HG03565 (cell line): ENCODE results near the gene CCDC169.
"Not testable (repeated sequence)": the region's sequence is repeated elsewhere in the genome, so short reads cannot be mapped to it uniquely, and the experiment has no call there.

Source experiments
- ATAC-seq: cut with Tn5 transposase; IDR thresholded peaks from one replicate; pipeline ENCODE4 v1.9.1; 2021; ENCODE audit warnings: mild to moderate bottlenecking, moderate library complexity; ENCODE audit not compliant: unreplicated experiment

The CCDC169 gene

DNA sequence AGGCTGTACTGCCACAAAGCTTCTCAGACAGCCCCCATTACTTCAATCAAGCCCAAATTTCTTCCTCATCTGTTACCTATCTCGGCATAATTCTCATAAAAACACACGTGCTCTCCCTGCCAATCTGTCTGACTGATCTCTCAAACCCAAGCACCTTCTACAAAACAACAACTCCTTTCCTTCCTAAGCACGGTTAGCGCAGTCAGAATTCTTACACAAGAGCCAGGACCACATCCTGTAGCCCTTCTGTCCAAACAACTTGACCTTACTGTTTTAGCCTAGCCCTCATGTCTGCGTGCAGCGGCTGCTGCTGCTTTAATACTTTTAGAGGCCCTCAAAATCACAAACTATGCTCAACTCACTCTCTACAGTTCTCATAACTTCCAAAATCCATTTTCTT is 22.2 kb upstream of the CCDC169 start:
- ATAC-seq: not testable (repeated sequence)

DNA sequence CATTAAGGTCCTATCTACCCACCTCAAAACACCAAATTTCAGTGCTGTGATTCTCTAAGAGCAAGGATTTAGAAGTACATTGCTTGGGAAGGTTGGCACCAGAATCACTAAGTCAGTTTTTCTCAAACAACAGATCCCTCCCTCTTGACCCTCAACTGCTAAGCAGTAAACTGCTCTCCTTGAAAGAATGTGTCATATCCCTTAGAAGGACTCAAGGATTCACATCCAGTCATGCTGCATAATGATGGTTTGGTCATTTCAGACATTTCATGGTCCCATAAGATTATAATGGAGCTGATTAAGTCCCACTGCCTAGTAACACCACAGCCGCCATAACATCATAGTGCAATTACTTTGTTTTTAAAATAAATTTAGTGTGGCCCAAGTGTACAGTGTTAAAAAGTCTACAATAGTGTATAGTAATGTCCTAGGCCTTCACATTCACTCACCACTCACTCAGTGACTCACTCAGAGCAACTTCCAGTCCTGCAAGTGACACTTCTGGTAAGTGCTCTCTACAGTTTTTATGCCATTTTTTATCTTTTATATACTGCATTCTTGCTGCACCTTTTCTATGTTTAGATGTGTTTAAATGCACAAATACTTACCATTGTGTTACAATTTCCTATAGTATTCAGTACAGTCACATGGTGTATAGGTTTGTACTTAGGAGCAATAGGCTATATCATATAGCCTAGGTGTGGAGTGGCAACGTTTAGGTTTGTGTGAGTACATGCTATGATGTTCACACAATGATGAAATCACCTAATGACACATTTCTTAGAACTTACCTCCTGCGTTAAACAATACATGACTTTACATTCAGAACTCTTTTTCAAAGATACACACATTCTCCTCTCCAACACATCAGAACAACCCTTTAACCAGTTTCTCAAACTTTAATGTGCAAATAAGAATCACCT is 15.7 kb upstream of the CCDC169 start:
- ATAC-seq: no peak

DNA sequence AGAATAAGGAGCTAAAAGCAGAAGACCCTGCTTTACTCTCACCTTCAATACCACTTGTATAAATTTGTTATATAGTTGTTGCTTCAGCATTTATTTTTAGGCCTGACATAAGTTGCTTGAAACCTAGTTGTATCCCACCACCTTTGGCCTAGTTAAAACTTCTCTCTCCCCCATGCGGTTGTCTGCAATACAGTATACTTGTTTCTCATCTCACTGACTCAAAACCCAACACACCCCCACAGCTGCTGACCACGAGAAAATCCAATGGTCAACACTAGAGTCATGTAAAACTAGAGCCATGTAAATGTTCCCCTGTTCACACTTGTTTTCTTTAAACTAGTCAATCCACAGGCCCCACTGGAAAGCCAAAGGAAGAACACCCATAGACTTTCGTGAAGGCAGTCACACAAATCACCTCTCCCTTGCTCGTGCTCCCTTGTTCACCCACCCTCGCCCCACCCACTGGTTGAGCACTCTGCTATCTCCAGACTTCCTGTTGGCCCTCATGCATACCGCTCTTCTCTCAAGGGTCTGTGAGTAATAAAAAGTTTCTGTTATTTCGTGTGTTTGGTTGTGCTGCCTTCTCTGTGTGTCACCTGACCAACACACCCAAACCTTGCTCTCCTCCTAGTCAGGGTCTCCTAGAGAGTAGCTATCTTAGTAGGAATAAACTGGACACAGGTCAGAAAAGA is 12.9 kb upstream of the CCDC169 start:
- ATAC-seq: peak; percentile 83

DNA sequence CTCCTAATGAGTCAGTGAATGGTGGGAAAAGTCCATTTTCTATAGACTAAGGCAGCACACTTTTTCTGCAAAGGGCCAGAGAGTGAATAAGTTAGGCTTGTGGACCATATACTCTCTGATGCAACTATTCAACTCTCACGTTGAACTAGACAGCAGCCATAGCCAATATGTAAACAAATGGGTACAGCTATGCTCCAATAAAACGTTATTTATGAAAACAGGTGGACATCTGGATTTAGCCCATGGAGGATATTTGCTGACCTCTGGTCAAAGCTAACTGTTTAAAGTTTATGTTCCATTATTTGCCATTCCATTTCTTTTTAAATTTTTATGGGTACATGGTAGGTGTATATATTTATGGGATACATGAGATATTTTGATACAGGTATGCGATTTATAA is 4.7 kb upstream of the CCDC169 start:
- ATAC-seq: no peak

DNA sequence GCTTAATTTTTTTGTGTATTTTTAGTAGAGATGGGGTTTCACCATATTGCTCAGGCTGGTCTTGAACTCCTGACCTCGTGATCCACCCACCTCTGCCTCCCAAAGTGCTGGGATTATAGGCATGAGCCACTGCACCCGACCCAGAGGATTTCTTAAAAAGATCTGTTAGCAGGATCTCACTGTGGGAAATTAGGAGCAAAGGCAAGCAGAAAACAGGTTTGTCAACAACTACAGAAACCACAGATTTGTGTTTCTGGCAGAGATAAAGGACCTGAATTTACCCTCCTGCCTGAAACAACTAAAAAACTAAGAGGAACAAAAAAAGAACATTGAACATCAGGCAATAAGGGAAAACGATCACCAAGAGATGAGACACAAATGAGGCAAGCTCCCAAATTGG is 1.9 kb upstream of the CCDC169 start:
- ATAC-seq: not testable (repeated sequence)

DNA sequence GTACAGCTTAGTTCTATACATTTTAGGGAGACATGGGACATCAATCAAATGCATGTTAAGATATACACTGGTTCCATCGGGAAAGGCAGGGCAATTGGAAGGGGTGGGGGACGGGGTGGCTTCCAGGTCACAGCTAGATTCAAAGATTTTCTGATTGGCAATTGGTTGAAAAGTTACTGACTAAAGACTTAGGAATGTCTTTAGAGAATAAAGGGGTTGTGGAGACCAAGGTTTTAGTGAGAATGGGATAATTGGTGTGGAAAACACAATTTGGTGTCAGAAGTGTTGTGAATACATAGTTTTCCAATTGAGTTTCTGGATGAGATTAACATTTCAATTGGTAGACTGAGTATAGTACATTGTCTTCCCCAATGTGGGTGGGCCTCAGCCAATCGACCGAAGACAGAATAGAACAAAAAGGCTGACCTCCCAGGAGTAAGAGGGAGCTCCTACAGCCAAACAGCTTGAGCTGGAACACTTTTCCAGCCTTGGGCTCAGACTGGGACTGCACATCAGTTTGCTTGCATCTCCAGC is 988 bp upstream of the CCDC169 start:
- ATAC-seq: no peak

DNA sequence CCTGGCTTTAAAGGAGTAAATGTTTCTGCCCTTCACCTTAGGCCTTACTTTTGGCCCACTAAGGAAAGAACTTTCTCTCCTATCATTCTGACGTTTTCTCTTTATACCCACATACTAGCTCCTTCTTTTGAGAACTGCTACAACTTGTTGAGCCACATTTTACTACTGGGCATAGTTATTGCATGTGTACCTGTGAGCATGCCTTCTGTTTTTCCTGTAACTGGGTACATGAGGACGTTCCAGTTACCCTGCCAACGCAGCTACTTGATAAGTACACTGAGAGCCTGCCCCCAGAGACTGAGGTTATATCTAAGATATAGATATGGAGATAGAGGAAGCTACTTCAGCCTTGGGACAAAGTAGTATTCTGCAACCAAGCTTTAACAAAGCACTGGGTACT is 3.5 kb downstream of the CCDC169 start:
- ATAC-seq: no peak

DNA sequence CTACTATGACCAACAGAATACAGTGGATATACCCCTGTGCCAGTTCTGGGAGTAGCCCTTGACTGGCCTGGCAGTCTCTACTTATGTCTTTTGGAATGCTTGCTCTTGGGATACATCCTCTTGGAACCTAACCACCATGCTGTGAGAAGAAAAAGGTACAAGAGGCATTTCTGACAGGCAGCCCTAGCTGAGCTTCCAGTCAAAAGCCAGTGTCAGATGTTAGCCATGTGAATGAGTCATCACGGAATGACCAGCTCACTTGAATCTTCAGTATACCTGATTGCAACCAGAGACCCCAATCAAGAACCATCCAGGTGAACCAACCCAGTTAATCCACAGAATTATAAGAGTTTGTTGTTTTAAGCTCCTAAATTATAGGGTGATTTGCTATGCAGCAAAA is 4.1 kb downstream of the CCDC169 start:
- no peak for ATAC-seq

DNA sequence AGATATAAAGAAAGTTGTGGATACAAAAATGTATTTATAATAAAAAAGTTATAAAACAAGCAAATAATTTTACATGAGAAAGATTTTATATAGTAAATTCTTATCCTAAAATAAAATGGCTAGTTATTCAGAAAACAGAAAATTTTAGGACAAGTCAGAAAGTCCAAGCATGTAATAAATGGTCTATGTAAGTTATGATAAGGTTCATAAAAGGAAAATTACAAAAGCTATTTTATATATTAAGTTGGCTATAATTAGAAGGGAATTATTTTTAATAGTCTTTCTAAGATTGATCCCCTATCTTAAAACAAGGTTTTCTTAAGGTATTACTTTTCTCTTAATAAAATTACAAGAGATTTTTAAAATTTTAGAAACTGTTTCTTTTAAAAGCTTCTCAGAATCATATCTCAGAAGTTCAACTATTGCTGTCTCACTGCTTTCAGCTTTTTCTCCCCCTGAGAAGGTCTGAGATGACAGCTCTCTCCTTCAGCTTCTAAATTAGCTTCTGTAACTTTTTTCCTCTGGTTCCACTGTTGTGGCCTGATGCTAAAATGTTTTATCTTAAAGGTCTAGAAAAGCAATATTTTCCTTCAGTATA is 8.7 kb downstream of the CCDC169 start:
- ATAC-seq: no peak

DNA sequence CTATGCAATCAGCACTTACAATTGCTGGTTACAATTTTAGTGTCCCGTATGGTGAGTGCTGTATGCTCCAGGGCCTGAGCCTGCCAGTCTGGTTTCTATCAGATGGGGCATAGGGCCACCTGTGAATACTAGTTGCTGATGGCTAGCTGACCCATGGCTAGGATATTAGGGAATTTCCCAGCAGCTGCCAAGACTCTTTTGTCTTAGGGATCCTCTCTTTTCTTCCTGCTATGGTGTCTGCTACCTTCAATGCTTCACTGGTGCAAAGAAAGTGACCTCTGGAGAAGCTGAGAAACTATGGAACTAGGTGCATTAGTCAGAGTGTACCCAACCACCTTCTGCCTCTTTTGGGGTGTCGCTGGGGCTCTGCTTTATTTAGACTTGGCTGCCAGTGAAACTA is 11.6 kb downstream of the CCDC169 start:
- ATAC-seq: no peak

DNA sequence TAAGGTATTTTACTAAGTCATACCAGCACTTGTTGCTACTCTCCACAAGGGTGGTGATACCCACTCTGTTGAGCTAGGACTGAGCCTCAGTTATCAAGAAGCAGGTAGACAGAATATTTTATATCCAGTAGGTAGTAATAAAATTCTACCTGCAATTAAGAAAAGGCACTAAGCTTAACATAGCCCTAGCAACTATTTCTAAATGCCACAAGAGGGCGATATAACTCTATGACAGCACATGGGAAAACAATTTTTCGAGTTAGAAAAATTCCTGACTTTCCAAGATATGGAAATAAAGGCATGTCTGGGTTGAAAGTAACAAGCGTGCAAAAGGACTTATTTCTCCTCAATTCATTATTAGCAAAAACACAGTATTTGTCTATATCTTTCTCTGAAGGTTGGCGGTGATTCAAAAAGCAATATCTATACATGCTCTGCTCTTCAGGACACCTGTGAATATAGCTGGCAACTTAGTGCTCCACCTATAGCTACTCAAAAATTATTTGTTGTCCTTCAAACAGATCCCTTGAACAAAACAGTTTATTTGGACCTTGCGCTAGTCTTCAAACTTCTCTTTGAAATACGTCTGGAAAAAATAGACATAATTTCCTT is 14.7 kb downstream of the CCDC169 start:
- ATAC-seq: no peak

DNA sequence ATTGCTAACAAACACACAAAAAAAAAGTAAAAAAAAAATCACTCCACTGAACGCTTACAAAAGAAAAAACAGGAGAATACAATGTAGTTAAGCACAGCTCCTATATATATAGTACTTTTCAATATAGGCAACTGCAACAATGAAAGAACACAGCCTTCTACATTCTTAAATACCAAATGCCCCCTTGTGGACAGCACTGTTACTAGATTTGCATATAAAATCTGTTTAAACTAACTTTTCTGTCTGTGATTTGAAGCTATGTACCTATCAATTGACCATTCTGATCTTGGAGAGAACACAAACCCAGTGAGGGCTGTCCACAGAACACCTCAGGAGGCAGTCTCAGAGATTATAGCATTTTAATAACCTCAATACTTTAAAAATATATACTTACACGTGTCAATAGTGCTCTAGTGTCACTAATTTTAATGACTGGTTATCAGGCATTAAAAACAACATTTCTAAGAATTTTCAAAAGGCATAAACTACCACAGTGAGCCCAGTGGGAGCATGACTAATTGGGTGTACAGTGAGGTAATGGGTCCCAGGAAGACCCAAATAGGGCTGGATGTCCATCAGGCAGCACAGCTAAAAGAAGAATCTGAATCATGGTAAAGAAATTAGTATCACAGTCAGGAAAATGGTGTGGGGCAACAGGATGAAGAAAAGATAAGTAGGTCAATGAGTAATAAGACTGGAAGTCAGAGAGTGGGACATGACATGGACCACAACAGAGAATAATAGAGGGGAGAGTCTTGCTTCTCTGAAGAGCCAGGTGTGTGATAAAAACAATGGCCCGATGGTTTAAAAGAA is 22.2 kb downstream of the CCDC169 start:
- no peak for ATAC-seq

DNA sequence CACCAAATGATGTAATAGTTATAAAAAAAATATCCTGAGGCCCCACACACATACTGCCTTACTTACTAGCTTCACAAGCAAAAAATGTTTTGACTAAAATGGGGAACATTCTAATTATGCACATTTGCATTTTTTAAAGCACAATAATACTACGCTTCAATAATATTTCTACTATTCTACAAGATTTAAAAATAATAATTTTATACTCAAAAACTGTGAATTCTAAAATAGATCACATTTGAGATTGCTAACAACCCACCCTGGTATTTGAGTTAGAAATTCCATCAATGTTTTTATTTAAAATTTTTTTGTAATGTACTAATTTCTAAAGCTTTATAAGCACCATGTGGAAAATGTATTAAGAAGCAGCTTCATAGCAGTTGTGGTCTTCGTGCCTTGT is 24.2 kb downstream of the CCDC169 start:
- ATAC-seq: no peak

DNA sequence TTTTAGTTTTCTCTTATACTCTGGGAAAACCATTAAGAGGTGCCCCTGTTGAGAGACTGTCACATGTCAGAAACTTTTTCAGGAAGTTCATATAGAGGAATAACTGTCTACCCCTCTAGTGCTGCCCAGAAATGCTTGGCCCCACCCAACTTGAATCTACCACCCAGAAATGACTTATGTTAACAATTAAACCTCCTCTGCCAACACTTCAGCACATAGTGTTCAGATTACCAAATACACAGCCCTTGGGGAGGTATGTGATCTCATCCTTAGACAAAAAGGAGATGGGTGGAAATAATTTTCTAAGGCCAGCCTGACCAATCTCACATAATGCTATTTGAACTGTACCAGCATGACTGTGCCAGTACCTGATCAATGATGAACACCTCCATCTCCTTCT is 35.6 kb downstream of the CCDC169 start:
- no peak for ATAC-seq

DNA sequence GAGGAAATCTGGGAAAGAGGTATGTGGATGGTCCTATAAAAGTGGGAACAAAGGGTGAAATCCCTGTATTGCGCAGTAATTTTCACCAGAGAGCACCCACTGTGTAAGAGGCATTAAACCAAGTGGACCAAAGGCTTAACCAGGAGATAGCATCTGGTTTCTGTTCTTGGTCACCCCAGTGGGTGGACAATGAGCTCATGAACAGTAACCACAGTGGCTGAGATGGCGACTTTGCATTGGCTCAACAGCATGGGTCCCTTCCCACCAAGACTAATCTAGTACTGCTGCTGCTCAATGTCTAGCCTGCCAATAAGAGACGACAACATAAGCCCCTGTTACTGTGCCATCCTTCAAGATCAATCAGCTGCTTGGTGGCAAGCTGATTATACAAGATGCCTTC is 36.6 kb downstream of the CCDC169 start:
- ATAC-seq: no peak

DNA sequence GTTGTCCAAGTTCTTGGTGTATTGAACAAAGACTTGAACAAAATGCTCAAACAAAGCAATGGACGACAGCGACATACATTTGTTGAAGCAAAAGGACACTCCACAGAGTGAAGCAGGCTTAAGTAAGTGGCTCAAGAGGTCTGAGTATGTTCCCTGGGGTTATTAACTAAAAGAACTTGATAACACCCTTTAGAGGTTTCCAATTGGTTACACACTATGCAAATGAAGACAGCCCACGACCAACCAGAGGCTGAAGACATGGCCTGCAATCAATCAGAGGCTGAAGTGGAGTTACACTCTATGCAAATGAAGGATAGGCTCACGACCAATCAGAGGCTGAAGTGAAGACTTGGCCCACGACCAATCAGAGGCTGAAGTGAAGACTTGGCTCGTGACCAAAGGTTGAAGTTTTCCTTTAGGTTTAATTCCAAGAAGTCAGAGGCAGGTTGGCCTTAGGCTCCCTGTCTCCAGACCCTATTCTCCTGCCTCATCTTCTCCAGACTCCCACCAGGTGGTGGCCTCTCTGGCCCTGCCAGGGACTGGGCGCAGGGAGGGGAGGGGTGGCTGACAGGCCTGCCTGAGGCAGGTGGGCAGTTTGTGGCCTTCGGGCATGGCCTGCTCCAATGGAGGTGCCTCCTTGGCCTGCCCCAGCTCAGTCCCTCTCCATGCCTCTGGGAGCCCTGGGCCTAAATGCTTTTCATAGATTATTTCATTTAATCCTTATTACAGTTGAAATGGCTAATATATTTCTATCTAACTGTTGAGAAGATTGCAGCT is 38.1 kb downstream of the CCDC169 start:
- no peak for ATAC-seq

DNA sequence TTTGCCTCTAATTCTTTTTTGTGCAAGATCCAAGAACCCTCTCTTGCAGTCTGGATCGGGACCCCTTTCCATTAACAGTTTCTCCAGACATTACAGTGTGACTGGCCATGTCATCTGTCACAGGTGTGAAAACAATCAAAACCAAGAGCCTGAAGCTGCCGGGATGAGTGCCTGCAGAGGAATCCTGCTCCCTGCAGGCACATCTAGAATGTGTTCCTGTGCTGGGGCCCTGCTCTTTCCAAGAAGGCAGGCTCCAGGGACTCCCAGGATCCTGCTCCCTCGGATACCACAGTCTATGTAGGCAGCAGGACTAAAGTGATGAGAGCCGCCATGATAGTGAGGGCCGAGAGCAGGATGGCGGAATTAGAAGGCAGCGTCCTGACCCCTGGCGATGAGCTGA is 38.8 kb downstream of the CCDC169 start:
- no peak for ATAC-seq

DNA sequence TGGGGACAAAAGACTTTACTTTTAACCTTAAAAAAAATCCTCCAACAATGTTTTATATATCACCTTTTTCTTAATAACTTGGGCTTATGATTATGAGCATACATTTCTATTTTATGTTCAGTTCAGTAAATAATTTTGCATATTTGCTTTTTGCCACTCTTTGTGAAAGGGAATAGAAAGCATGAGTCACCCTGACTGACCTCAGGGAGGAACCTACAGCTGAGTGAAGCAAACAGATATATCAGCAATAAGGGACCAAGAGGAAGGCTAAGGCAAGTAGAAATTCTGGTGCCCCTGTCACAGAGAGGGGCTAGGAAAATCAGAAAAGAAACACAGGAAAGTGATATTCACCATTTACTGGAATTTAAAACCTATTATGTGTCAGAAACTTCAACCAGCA is 46.1 kb downstream of the CCDC169 start:
- peak; percentile 45 for ATAC-seq

DNA sequence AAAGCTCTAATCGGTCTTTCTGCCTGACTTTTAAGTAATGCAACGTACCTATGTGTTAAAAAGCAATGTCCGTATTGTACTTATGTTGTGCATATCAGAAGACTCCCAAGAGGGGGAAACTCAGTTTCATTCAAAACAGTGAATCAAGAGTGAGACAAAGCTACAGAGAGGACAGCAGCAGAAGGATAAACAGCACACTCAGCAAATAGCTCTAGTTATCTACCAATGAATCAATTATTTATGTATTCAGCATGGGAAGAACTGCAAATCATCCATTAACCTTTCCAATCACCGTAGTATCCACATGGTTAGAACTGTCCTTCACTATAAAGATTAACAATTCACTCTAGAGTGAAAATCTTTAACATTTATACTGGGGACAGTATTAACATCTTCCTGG is 46.6 kb downstream of the CCDC169 start:
- no peak for ATAC-seq

DNA sequence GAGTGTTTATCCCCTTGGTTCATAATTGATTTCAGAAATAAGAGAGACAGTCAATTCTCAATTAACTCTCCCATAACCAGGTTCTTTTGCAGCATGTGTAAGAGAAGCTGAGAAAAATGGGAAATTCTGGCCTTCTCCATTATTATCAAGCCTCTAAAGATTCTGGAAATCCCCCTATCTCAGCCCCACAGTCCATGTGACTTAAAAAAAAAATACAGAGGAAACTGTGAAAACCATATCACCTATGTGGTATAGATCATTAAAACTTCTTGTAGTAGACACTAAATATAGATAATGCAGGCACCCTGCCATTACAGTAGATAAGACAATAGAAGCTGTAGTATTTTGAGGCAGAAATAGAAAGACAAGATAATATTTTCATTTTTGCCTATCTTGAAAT is 48.9 kb downstream of the CCDC169 start:
- ATAC-seq: no peak
